ENCODE measurements around the gene TBXAS1.

The TBXAS1 gene

GRCh38 chr7:140025241-140025640 lies 196.2 kb downstream of the TBXAS1 start:
- DNase-seq (ENCODE audit: low spot score), result no peak

DNA sequence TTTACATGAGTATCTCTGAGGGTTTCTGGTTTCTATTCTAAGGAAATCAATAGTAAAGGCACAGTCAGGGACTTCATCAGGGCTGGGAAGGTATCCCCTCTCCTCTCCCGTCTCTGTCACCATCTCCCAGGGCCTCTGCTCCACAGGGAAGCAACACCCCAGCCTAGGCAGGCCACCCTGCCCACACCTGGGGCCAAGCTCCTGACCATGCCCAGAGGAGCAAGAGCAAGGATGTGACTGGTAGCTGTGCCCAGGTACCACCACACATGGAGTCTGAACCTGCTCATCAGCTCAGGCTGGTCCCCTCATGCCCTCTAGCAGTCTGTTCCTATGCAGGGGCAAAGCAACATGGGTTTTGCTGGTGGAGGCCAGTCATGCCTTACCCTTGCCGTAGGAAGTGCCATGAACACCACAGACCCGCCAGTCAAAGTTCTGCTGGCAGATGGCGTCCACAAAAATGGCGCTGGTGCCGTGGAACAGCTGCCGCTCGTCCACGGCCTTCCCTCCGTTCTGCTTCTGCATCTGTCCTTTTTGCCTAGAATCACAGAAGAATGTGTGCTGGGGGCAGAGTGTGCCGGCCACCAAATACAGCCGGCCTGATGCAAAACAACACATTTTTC lies 196.9 kb downstream of the TBXAS1 start:
- no peak for DNase-seq (ENCODE audit: low spot score)

DNA sequence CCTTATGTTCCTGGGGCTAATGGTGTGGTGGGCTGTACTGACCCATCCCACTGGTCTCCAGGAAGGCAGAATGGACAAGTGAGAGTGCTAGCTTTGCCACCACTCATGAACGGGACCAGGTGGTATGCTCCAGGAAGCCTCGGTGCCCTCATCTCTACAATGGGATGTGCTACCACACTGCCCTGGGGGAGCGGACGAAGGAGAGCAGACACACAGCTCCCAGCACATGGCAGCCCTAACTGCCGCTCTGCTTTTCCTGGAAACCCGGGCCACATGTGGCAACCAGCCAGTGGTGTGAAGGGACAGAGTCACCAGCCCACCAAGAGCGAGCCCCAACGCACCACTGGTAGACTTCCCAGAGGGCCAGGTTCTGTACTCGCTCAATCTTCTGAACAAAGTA lies 197.9 kb downstream of the TBXAS1 start:
- DNase-seq (ENCODE audit: low spot score), result no peak

- DNase-seq (ENCODE audit: low spot score), result no peak
These were observed 198.8 kb downstream of the TBXAS1 start for GRCh38 chr7:140027858-140028257.

GRCh38 chr7:140028311-140028710 lies 199.2 kb downstream of the TBXAS1 start:
- DNase-seq (ENCODE audit: low spot score), result no peak

DNA sequence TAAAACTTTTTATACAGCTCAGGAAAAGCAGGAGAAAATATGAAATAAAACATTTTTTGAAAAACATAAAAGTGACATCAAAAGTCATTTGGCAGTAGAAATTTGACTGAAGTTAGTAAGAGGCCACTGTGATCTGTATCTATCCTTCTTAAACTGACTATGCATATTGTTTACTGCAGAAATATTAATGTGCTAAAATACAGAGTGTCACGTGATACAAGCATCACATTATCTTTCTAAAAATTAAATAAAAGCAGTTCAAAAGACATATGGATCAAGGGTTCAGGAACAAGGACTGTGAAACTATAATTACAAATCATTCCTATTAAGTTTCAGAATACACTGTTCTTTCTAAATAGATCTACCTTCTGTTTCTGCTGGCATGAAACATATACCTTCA lies 200.0 kb downstream of the TBXAS1 start:
- no peak for DNase-seq (ENCODE audit: low spot score)

GRCh38 chr7:140031364-140031763 lies 202.3 kb downstream of the TBXAS1 start:
- DNase-seq (ENCODE audit: low spot score), result no peak

DNA sequence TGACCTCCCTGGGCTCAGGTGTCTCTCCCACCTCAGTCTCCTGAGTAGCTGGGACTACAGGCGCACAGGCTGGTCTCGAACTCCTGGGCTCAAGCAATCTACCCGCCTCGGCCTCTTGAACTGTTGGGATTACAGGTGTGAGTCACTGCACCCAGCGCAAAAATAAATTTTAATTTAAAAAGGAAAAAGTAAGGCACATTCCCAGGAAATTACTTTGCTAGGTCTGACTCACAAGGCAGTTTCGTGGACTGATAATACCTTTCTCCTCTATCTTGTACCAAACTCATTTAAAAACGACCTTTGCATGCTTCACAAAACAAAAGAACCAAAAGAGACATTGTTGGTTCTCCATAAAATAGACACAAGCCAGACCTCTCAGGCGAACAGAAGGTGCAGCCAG lies 204.0 kb downstream of the TBXAS1 start:
- DNase-seq (ENCODE audit: low spot score), result no peak

GRCh38 chr7:140033779-140034363 lies 204.8 kb downstream of the TBXAS1 start:
- DNase-seq (ENCODE audit: low spot score), result no peak

DNA sequence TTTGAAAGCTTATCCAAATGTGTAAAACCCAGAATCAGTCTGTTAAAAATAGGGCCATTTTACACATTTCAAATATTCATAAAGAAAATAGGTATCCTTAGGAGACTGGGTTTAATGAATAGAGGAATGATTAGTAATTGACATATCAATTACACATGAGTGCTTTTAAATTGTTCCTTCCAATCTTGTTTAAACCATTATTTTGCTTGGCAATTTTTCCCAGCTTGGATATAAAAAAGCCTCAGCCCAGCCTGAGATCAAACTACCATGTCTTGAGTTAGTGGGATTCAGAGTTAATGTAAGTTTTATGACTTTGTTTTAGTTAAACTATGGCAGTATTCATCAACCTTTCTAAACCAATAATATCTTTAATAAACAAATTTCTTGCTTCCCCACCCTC lies 205.4 kb downstream of the TBXAS1 start:
- no peak for DNase-seq (ENCODE audit: low spot score)

GRCh38 chr7:140035400-140036223 lies 206.5 kb downstream of the TBXAS1 start:
- DNase-seq (ENCODE audit: low spot score), result no peak

DNA sequence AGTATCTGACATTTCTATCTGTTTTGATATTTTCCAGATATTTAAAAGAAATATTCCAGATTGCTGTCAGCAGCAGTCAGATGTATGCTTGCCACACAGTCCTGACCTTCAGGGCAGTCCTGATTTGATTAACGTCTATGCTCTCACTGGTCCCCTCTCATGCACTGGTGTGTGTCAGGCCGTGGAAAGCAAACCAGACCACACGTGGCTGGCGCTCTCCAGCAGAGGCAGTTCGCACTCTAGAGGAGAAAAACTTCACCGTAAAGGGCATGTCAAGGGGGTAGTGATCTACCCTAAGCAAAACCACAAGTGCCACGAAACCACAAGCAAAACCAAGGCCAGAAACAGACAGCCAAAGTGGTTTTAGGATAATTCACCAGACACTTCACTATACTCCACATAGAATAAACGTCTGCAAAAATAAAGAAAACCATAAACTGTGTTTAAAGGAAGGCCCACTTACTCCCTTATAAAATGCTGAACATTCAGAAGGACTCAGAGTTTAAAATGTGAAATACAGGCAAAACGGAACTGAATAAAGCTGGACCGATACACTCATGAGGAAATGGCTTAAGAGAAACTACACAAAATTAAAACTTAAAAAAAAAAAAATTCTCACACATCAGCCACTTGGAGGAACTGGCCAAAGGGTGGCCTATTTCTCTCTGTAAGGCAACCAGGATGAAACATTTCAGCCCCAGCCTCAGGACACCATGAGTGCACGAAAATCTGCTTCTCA lies 207.3 kb downstream of the TBXAS1 start:
- DNase-seq (ENCODE audit: low spot score), result peak; percentile 22

DNA sequence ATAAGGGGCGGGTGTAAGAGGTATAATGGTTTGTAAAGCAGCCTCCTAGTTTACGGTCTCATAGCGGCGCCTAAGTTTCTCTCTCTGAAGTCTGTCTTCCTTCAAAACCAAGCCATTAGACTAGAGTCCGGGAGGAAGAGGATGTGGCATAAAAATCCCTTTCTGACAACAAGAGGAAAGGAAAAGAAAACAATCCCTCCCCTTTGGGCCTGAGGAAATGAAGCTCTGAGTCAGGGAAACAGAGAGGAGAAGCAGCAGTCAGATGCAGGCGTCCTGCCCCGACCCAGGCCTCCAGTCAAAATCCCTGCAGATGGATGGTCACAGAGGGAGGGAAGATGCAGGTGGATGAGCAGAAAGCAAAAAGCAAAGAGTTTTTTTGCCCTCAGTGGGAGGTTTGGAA lies 210.0 kb downstream of the TBXAS1 start:
- no peak for DNase-seq (ENCODE audit: low spot score)

DNA sequence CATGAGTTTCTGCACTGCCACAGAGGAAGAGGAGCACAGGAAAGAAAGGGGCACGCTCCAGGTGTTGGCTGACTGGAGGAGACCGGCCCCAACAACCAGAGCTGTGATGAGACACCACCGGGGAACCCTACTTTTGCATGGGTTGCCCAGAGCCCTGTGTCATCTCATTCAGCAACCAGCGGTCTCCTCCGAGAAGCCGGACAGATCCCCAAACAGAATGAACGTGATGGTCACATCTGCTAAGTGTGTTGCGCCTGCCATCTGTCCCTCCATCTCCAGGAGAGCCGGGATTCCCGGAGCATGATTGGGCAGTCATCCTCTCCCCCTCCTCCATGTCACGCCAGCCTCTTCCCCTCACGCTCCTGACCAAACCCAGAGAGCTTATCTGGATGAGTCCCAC lies 210.8 kb downstream of the TBXAS1 start:
- no peak for DNase-seq (ENCODE audit: low spot score)

GRCh38 chr7:140041659-140042385 lies 212.8 kb downstream of the TBXAS1 start:
- no peak for DNase-seq (ENCODE audit: low spot score)

DNA sequence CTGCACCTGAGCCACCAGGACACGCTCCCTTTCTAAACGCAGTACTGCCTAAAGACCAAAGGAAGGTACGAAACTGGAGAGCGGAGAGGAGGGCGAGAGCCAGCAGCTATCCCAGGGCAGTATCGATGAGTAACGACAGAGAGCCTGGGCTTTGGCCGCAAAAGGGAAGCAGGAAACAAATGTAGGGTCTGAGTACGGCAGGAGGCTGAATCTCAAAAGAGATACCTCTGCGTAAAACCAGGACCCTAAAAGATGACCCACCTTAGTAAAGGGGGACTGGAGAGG lies 213.3 kb downstream of the TBXAS1 start:
- DNase-seq (ENCODE audit: low spot score), result no peak

DNA sequence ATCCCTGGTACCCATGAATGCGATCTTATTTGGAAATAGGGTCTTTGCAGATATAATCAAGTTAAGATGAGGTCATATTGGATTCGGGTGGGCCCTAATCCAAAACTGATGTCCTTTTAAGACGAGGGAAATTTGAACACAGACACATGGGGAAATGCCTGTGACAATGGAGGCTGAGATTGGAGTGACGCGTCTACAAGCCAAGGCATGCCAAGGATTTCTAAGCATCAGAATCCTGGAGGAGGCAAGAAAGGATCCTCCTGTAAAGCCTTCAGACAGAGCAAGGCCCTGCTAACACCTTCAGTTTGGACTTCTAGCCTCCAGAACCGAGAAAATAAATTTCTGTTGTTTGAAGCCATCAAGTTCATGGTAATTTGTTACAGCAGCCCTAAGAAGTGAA lies 215.2 kb downstream of the TBXAS1 start:
- DNase-seq (ENCODE audit: low spot score), result no peak

GRCh38 chr7:140045697-140046096 lies 216.6 kb downstream of the TBXAS1 start:
- no peak for DNase-seq (ENCODE audit: low spot score)

GRCh38 chr7:140047197-140047596 lies 218.1 kb downstream of the TBXAS1 start:
- no peak for DNase-seq (ENCODE audit: low spot score)

DNA sequence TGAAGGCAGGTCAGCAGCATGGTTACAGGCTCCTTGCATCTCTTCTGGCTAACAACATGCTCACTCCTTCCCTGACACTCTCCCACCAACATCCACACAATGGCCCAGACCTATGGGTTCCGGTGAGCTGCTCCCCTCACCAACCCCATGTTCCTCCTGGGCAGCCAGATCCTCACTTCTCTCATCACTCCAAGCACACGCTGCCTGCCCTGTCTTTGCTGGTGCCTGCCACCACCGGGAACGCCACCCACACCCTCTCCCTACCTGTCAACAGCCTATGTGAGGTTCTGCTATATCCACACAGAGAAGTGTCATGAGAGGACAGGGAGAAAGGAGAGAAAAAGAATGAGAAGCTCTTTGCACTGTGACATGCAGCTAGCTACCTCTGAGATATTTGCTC lies 219.1 kb downstream of the TBXAS1 start:
- no peak for DNase-seq (ENCODE audit: low spot score)

- no peak for DNase-seq (ENCODE audit: low spot score)
These were observed 219.9 kb downstream of the TBXAS1 start for GRCh38 chr7:140048989-140049338.

GRCh38 chr7:140049339-140050024 lies 220.4 kb downstream of the TBXAS1 start:
- no peak for DNase-seq (ENCODE audit: low spot score)

Data from activated CD4-positive, alpha-beta T cell treated with anti-CD3 and anti-CD28 coated beads, Interleukin-2, Interleukin-4, amounts not matched to agents 100 ng/mL and 50 ng/mL, durations not matched to agents 16 hours and 8 hours (primary cell).